ENCODE data around the gene CALD1. TPM values are rescaled to one million over a fixed set of nuclear protein-coding genes. Genes with fewer than 3 reads are reported as not detected.

CALD1 gene
- total RNA-seq, 1 donor from 2014 or later: 71.8 TPM

GRCh38 chr7:134736381-134736780 lies 43.1 kb upstream of the CALD1 start:
- Mint-ChIP-seq H3K36me3 (ENCODE audit: low read depth) (no peaks in the 10 kb centered on the region), H3K4me3 (no peak overlapping the region), H3K27ac (ENCODE audit: unreplicated experiment) (no peak overlapping the region), H3K9me3 (no peaks in the 10 kb centered on the region), H3K4me1 (no peaks in the 10 kb centered on the region), H3K27me3 (ENCODE audit: low read depth) (no peaks in the 10 kb centered on the region)
- no peak for TF ChIP-seq CTCF (conservative IDR thresholded peaks at IDR 0.05)
- DNase-seq (ENCODE audit: low read depth, low spot score): no peak

- TF ChIP-seq CTCF (conservative IDR thresholded peaks at IDR 0.05): no peak
- Mint-ChIP-seq H3K4me3 (no peak overlapping the region), H3K9me3 (no peaks in the 10 kb centered on the region), H3K27ac (ENCODE audit: unreplicated experiment) (no peak overlapping the region), H3K27me3 (ENCODE audit: low read depth) (no peaks in the 10 kb centered on the region), H3K4me1 (no peaks in the 10 kb centered on the region), H3K36me3 (ENCODE audit: low read depth) (no peaks in the 10 kb centered on the region)
- DNase-seq (ENCODE audit: low read depth, low spot score): no peak
These were observed 41.7 kb upstream of the CALD1 start for GRCh38 chr7:134737566-134738345.

- Mint-ChIP-seq H3K36me3 (ENCODE audit: low read depth) (no peaks in the 10 kb centered on the region), H3K9me3 (no peaks in the 10 kb centered on the region), H3K27ac (ENCODE audit: unreplicated experiment) (no peak overlapping the region), H3K4me3 (no peak overlapping the region), H3K27me3 (ENCODE audit: low read depth) (no peaks in the 10 kb centered on the region), H3K4me1 (no peaks in the 10 kb centered on the region)
- TF ChIP-seq CTCF (conservative IDR thresholded peaks at IDR 0.05): no peak
- DNase-seq (ENCODE audit: low read depth, low spot score): no peak
These were observed 40.1 kb upstream of the CALD1 start for GRCh38 chr7:134739362-134739761.

- DNase-seq (ENCODE audit: low read depth, low spot score): no peak
- Mint-ChIP-seq H3K36me3 (ENCODE audit: low read depth) (no peaks in the 10 kb centered on the region), H3K27me3 (ENCODE audit: low read depth) (no peaks in the 10 kb centered on the region), H3K27ac (ENCODE audit: unreplicated experiment) (no peak overlapping the region), H3K4me1 (no peaks in the 10 kb centered on the region), H3K4me3 (no peak overlapping the region), H3K9me3 (no peaks in the 10 kb centered on the region)
- no peak for TF ChIP-seq CTCF (conservative IDR thresholded peaks at IDR 0.05)
These were observed 39.1 kb upstream of the CALD1 start for GRCh38 chr7:134740376-134740775.

- no peak overlapping the region for H3K27ac Mint-ChIP-seq (ENCODE audit: unreplicated experiment)
These were observed 37.4 kb upstream of the CALD1 start for GRCh38 chr7:134741907-134742635.

More at GRCh38 chr7:134741907-134742635, 37.4 kb upstream of the CALD1 start:
- Mint-ChIP-seq H3K4me1 (no peaks in the 10 kb centered on the region), H3K9me3 (no peaks in the 10 kb centered on the region), H3K36me3 (ENCODE audit: low read depth) (no peaks in the 10 kb centered on the region), H3K27me3 (ENCODE audit: low read depth) (no peaks in the 10 kb centered on the region), H3K4me3 (no peak overlapping the region)
- no peak for TF ChIP-seq CTCF (conservative IDR thresholded peaks at IDR 0.05)
- DNase-seq (ENCODE audit: low read depth, low spot score): no peak
